Prostate gland (tissue), 2 donors: ENCODE measurements around the gene C2CD4D. TPM values are rescaled to one million over a fixed set of nuclear protein-coding genes. Genes with fewer than 3 reads are reported as not detected.
A peak's percentile ranks its signal among the peaks of the same experiment; 100 is the strongest.

Experiments used
- DNase-seq: peaks from one replicate; pipeline ENCODE4 v3.0.0-alpha.2; 2019; ENCODE audit warnings: low spot score
- H3K27ac ChIP-seq, 2 donors: fragments of 200-600 bp; sonication (generic); 2 replicates each; pipeline ENCODE4 v1.5.1; 2017 to 2019
- H3K27me3 ChIP-seq: fragments of 200-600 bp; sonication (generic); replicated peaks from 2 replicates; pipeline ENCODE4 v1.5.1; 2019; ENCODE audit not compliant: insufficient read depth
- H3K36me3 ChIP-seq, 2 donors: fragments of 200-600 bp; sonication (generic); 1 replicate in 1 of 2; 2 replicates in 1 of 2; pipeline versions ENCODE4 v1.5.1 to v1.8.1; 2017 to 2019
- H3K4me1 ChIP-seq: fragments of 200-600 bp; sonication (generic); replicated peaks from 2 replicates; pipeline ENCODE4 v1.5.1; 2019
- H3K4me3 ChIP-seq, 2 donors: fragments of 200-600 bp; sonication (generic); 2 replicates each; pipeline ENCODE4 v1.5.1; 2017 to 2019
- H3K9me3 ChIP-seq: fragments of 200-600 bp; sonication (generic); 2 replicates; pipeline ENCODE4 v1.5.1; 2017
- POLR2A ChIP-seq: fragments of 450-650 bp; IDR thresholded peaks from one replicate; pipeline ENCODE4 v1.6.1; 2016; ENCODE audit warnings: antibody characterized with exemption, mild to moderate bottlenecking
- POLR2AphosphoS5 ChIP-seq: sonication (generic); formaldehyde crosslinking; IDR thresholded peaks from one replicate; pipeline ENCODE4 v1.6.1; 2017; ENCODE audit warnings: antibody characterized with exemption
- WGBS: methylation state at CpG from one replicate; pipeline ENCODE4 v1.1.5; 2018; 5-methylcytosine and 5-hydroxymethylcytosine counted together
- intact Hi-C: fragments of 100-400 bp; cut with DNase I; formaldehyde crosslinking; loops from one replicate; pipeline ENCODE4 v1.14.2; 2022
- total RNA-seq, 2 donors: library from RNA; depleted of rRNA; stranded (reverse); fragments of >200 nt; gene quantifications; one replicate each; pipeline ENCODE4 v1.1.0, GENCODE V29; 2016
- TF ChIP-seq, protein P1 (sequence below), 4 experiments: fragments of 200-600 bp in 2 of 4; fragments of 450-650 bp in 2 of 4; sonication (generic) in 2 of 4; IDR thresholded peaks; 1 replicate in 3 of 4; 2 replicates in 1 of 4; pipeline ENCODE4 v1.5.1; 2016 to 2019; ENCODE audit warnings: antibody characterized with exemption in 4 of 4, mild to moderate bottlenecking in 2 of 4, moderate library complexity in 2 of 4

C2CD4D gene
- total RNA-seq, 2 donors from 2014 or later = 2.0 to 2.8 TPM

DNA sequence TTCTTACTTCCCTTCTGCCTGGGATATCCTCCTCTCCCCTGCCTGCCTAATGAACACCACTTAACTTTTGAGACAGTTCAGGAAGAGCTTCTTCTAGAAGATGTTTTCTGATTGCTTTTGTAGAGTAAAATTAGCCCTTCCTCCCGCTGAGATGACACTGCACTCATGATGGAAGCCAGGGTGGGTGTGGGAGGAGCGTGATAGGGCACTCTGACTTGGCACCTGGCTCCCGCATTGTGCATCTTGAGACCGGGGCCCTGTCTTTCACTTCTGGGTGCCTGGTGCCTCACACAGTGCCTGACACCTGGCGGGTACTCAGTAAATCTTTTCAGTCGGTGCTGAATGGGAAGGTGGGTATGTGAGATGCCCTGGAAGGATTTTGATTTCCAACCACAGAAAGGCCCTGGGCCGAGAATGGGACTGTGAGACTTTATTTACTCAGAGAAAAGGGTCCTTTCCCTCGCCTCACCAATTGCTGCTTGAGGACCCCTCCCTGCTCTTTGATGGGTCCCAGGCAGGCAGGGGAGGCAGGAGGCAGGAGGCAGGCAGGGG lies 7.1 kb upstream of the C2CD4D start:
- Histone ChIP-seq H3K4me1 (no peaks in the 10 kb centered on the region), H3K9me3 (no peaks in the 10 kb centered on the region), H3K36me3 (no peaks in the 10 kb centered on the region), H3K27ac (no peak overlapping the region), H3K4me3 (no peak overlapping the region), H3K27me3 (no peaks in the 10 kb centered on the region)
- WGBS = 87% methylated on average over 8 of the region's 8 CpGs
- TF ChIP-seq POLR2AphosphoS5 (no peak), POLR2A (no peak)
- TF ChIP-seq, protein P1, sequence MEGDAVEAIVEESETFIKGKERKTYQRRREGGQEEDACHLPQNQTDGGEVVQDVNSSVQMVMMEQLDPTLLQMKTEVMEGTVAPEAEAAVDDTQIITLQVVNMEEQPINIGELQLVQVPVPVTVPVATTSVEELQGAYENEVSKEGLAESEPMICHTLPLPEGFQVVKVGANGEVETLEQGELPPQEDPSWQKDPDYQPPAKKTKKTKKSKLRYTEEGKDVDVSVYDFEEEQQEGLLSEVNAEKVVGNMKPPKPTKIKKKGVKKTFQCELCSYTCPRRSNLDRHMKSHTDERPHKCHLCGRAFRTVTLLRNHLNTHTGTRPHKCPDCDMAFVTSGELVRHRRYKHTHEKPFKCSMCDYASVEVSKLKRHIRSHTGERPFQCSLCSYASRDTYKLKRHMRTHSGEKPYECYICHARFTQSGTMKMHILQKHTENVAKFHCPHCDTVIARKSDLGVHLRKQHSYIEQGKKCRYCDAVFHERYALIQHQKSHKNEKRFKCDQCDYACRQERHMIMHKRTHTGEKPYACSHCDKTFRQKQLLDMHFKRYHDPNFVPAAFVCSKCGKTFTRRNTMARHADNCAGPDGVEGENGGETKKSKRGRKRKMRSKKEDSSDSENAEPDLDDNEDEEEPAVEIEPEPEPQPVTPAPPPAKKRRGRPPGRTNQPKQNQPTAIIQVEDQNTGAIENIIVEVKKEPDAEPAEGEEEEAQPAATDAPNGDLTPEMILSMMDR (IDR thresholded peaks at IDR 0.05) = no peak
- no peak for DNase-seq
- intact Hi-C loops = no loop called here

DNA sequence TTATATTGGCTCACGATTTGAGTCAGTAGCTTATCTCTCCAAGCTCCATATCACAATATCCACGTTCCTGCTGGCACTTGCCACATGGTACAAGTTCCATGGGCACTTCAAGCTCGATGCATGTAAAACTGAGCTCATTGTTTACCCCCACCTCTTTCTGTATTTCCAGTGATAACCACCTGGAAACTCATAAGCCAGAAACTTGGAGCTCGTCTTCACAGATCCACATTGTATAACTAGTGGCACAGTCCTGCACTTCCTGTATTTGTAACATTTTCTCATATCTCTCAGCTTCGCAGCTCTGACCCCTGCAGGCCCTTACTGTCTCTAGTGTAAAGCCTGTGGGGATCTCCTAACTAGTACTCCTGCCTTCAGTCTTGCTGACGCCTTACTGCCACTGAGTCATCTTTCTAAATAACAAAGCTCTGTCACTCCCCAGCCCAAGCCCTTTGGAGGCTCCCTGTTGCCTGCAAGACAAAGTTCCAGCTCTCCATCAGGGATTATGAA lies 6.5 kb upstream of the C2CD4D start:
- no peaks in the 10 kb centered on the region for H3K27me3 ChIP-seq
- H3K36me3 ChIP-seq = no peaks in the 10 kb centered on the region
- intact Hi-C loops = no loop called here
- no peaks in the 10 kb centered on the region for H3K4me1 ChIP-seq
- no peak overlapping the region for H3K27ac ChIP-seq
- 63% methylated on average over 6 of the region's 6 CpGs for WGBS
- TF ChIP-seq POLR2AphosphoS5 (no peak), POLR2A (no peak)
- TF ChIP-seq, protein P1 (IDR thresholded peaks at IDR 0.05) = no peak
- no peak overlapping the region for H3K4me3 ChIP-seq
- DNase-seq = no peak
- no peaks in the 10 kb centered on the region for H3K9me3 ChIP-seq

- no peak for DNase-seq
- no peaks in the 10 kb centered on the region for H3K27me3 ChIP-seq
- WGBS = 91% methylated on average over 2 of the region's 2 CpGs
- TF ChIP-seq POLR2AphosphoS5 = no peak
- TF ChIP-seq, protein P1 (IDR thresholded peaks at IDR 0.05) = no peak
- TF ChIP-seq POLR2A = no peak
- H3K27ac ChIP-seq = no peak overlapping the region
- intact Hi-C loops = no loop called here
- no peaks in the 10 kb centered on the region for H3K36me3 ChIP-seq
- H3K9me3 ChIP-seq = no peaks in the 10 kb centered on the region
- H3K4me1 ChIP-seq = peaks cover 4% of the 10 kb centered on the region
- no peak overlapping the region for H3K4me3 ChIP-seq
Observed at GRCh38 chr1:151843398-151843797, 3.8 kb upstream of the C2CD4D start.

GRCh38 chr1:151841141-151841540 lies 1.5 kb upstream of the C2CD4D start:
- Histone ChIP-seq H3K27ac (peak overlapping the region in 1 of 2 donors; percentile 95), H3K4me1 (peaks cover 15% of the 10 kb centered on the region), H3K36me3 (no peaks in the 10 kb centered on the region), H3K4me3 (no peak overlapping the region), H3K27me3 (no peaks in the 10 kb centered on the region), H3K9me3 (no peaks in the 10 kb centered on the region)
- TF ChIP-seq POLR2AphosphoS5 = no peak
- TF ChIP-seq, protein P1 (IDR thresholded peaks at IDR 0.05) = no peak
- TF ChIP-seq POLR2A = no peak
- WGBS = 94% methylated on average over 2 of the region's 2 CpGs
- intact Hi-C loops = no loop called here
- no peak for DNase-seq

GRCh38 chr1:151840421-151840820 lies 801 bp upstream of the C2CD4D start:
- no peaks in the 10 kb centered on the region for H3K27me3 ChIP-seq
- no peaks in the 10 kb centered on the region for H3K36me3 ChIP-seq
- intact Hi-C loops = no loop called here
- TF ChIP-seq, protein P1 (IDR thresholded peaks at IDR 0.05) = no peak
- TF ChIP-seq POLR2AphosphoS5 (no peak), POLR2A (no peak)
- no peak for DNase-seq
- H3K27ac ChIP-seq = peak overlapping the region; percentile 93 to 95
- H3K4me3 ChIP-seq = peak overlapping the region; percentile 39 to 47
- H3K4me1 ChIP-seq = peaks cover 19% of the 10 kb centered on the region
- H3K9me3 ChIP-seq = no peaks in the 10 kb centered on the region
